K562 (cell line): ENCODE data around the gene MYO1D. TPM values are rescaled to one million over a fixed set of nuclear protein-coding genes. Genes with fewer than 3 reads are reported as not detected.

Experiments
- ATAC-seq: fragments of 200-7000 bp; cut with Tn5 transposase; 3 replicates; pipeline ENCODE4 v1.9.1; 2020; ENCODE audit warnings: moderate library complexity
- BruUV-seq: library from RNA; stranded (reverse); fragments of 400-500 nt; replicated peaks from 2 replicates; lab custom pipeline; 2021; lab: Mats Ljungman, UMichigan
- CTCF ChIA-PET: fragments of 300-600 bp; formaldehyde crosslinking; extraction: SDS; loops from one replicate; lab custom pipeline; 2021; ENCODE audit warnings: low intra/inter-chr PET ratio; lab: Yijun Ruan, JAX
- POLR2A ChIA-PET: fragments of 300-600, 350-650 bp; sonication (Branson Sonifier 250); formaldehyde crosslinking; extraction: SDS; loops from one replicate; lab custom pipeline; 2021; ENCODE audit warnings: antibody characterized with exemption, inconsistent platforms; lab: Yijun Ruan, JAX
- DNase-seq, 4 experiments: peaks; one replicate each; pipeline versions ENCODE4 v3.0.0 to v3.0.0-alpha.2; 2011 to 2018; ENCODE audit warnings: low spot score in 3 of 4, mixed read lengths in 3 of 4; ENCODE audit errors: extremely low read depth in 1 of 4
- FAIRE-seq: peaks from 2 replicates; lab custom pipeline; 2011; peaks lifted over from hg19 to GRCh38; lab: Jason Lieb, UNC
- H2AFZ ChIP-seq: 2 replicates; pipeline ENCODE4 v1.6.0; 2011; ENCODE audit warnings: low read depth, low read length, control low read depth, inconsistent platforms
- H3K27ac ChIP-seq: fragments of 200-600 bp; 3 replicates; pipeline ENCODE4 v1.8.0; 2011; ENCODE audit warnings: low read depth, mild to moderate bottlenecking, control low read depth, inconsistent platforms, low read length, moderate library complexity, mixed read lengths; ENCODE audit errors: extremely low read depth
- H3K27me3 ChIP-seq, 2 experiments: fragments of 300-600 bp in 1 of 2; 2 replicates in 1 of 2; 3 replicates in 1 of 2; pipeline versions ENCODE4 v1.6.0 to v1.8.0; 2011; ENCODE audit warnings: inconsistent platforms in 2 of 2, low read length in 2 of 2, mild to moderate bottlenecking in 1 of 2, mixed read lengths in 1 of 2, moderate library complexity in 1 of 2; ENCODE audit not compliant: control insufficient read depth in 2 of 2, insufficient read depth in 2 of 2
- H3K36me3 ChIP-seq: fragments of 300-600 bp; 3 replicates; pipeline ENCODE4 v1.8.0; 2011; ENCODE audit warnings: mild to moderate bottlenecking, low read length, inconsistent platforms; ENCODE audit not compliant: control insufficient read depth, insufficient read depth
- H3K4me1 ChIP-seq, 2 experiments: fragments of 200-600 bp in 1 of 2; replicated peaks in 1 of 2; 2 replicates in 1 of 2; 3 replicates in 1 of 2; pipeline versions ENCODE4 v1.5.1 to v1.8.0; 2011; ENCODE audit warnings: inconsistent platforms in 2 of 2, low read length in 2 of 2, mild to moderate bottlenecking in 1 of 2, mixed read lengths in 1 of 2, moderate library complexity in 1 of 2; ENCODE audit not compliant: control insufficient read depth in 2 of 2, insufficient read depth in 2 of 2
- H3K4me2 ChIP-seq: 2 replicates; pipeline ENCODE4 v1.6.1; 2011; ENCODE audit warnings: low read length, control low read depth, inconsistent platforms, mixed read lengths; ENCODE audit not compliant: insufficient read depth
- H3K4me3 ChIP-seq: fragments of 200-600 bp; sonication (generic), shearing (Covaris generic); 2 replicates; pipeline ENCODE4 v1.5.1; 2016; ENCODE audit warnings: control low read depth, inconsistent platforms
- H3K79me2 ChIP-seq: fragments of 200-600 bp; 3 replicates; pipeline ENCODE4 v1.8.0; 2011; ENCODE audit warnings: low read length, inconsistent platforms; ENCODE audit not compliant: control insufficient read depth, insufficient read depth
- H3K9ac ChIP-seq, 2 experiments: 2 replicates each; pipeline versions ENCODE4 v1.6.0 to v1.6.1; 2011; ENCODE audit warnings: low read depth in 2 of 2, low read length in 2 of 2, control low read depth in 1 of 2, inconsistent platforms in 1 of 2, mild to moderate bottlenecking in 1 of 2, mixed read lengths in 1 of 2; ENCODE audit not compliant: insufficient read depth in 1 of 2
- H3K9me1 ChIP-seq: one replicate; pipeline ENCODE4 v1.6.0; 2011; ENCODE audit warnings: inconsistent platforms, mild to moderate bottlenecking, low read length, moderate library complexity; ENCODE audit not compliant: control insufficient read depth, insufficient read depth
- H3K9me3 ChIP-seq: replicated peaks from 2 replicates; pipeline ENCODE4 v1.5.1; 2011; ENCODE audit warnings: low read depth, low read length, inconsistent platforms; ENCODE audit not compliant: control insufficient read depth, insufficient read depth
- H4K20me1 ChIP-seq: replicated peaks from 2 replicates; pipeline ENCODE4 v1.6.1; 2011; ENCODE audit warnings: low read length, inconsistent platforms, mixed read lengths; ENCODE audit not compliant: control insufficient read depth, insufficient read depth
- KDM4B ChIP-seq, 2 experiments: fragments of 450-650 bp in 1 of 2; sonication (generic) in 1 of 2; IDR thresholded peaks; 2 replicates each; pipeline ENCODE4 v1.6.1; 2016 to 2017; ENCODE audit warnings: borderline replicate concordance in 2 of 2, antibody characterized with exemption in 1 of 2, low read depth in 1 of 2, mild to moderate bottlenecking in 1 of 2
- MEF2A ChIP-seq: IDR thresholded peaks from 2 replicates; pipeline ENCODE4 v1.6.1; 2011; ENCODE audit warnings: low read depth, mild to moderate bottlenecking, low read length, moderate library complexity; ENCODE audit not compliant: control insufficient read depth
- ZNF143 ChIP-seq: sonication (generic); formaldehyde crosslinking; IDR thresholded peaks from 2 replicates; pipeline ENCODE4 v1.9.0; 2022; ENCODE audit warnings: mild to moderate bottlenecking, missing genetic modification reagents
- ZNF184 ChIP-seq: sonication (generic); formaldehyde crosslinking; IDR thresholded peaks from 2 replicates; pipeline ENCODE4 v1.5.0; 2020; ENCODE audit warnings: missing genetic modification reagents
- ZNF431 ChIP-seq: sonication (generic); formaldehyde crosslinking; IDR thresholded peaks from 2 replicates; pipeline ENCODE4 v1.8.0; 2022; ENCODE audit warnings: mild to moderate bottlenecking, missing genetic modification reagents
- ZNF507 ChIP-seq: conservative IDR thresholded peaks from 2 replicates; pipeline ENCODE4 v1.6.1; 2017; ENCODE audit warnings: missing genetic modification characterization, missing compliant biosample characterization
- WGBS: fragments of 100-300 bp; shearing (Covaris generic); methylation state at CpG from one replicate; pipeline ENCODE4 v1.1.6; 2016; ENCODE audit warnings: low coverage, mixed read lengths; ENCODE audit not compliant: insufficient coverage; ENCODE audit errors: missing lambda C conversion rate; 5-methylcytosine and 5-hydroxymethylcytosine counted together
- in situ Hi-C: fragments of 300-500 bp; cut with MboI; formaldehyde crosslinking; loops from 4 replicates; pipeline ENCODE4 v1.15.0; 2018; ENCODE audit warnings: inconsistent platforms, mixed read lengths
- intact Hi-C: fragments of 100-400 bp; cut with micrococcal nuclease; formaldehyde crosslinking; loops from 2 replicates; pipeline ENCODE4 v1.14.2; 2022
- polyA plus RNA-seq, 8 experiments: library from polyadenylated mRNA; depleted of rRNA in 4 of 8; stranded (reverse) in 5 of 8; unstranded in 3 of 8; fragments of >200 nt; fragmentation: Nextera tagmentation in 2 of 8; fragmentation: Illumina TruSeq in 1 of 8; extraction: Ambion mirVana in 2 of 8; extraction: Trizol in 1 of 8; gene quantifications; 2 replicates each; pipeline versions ENCODE4 v1.2.1 to v1.2.3, GENCODE V29; 2011 to 2014; ENCODE audit warnings: inconsistent platforms in 1 of 8, missing spikeins in 1 of 8
- total RNA-seq, 7 experiments: library from RNA; depleted of rRNA in 6 of 7; stranded (reverse); fragments of >200 nt in 6 of 7; fragmentation: Illumina TruSeq in 2 of 7; extraction: Trizol in 2 of 7; gene quantifications; 2 replicates each; pipeline versions ENCODE4 v1.2.1 to v1.2.3, GENCODE V29; 2011 to 2021; ENCODE audit warnings: low replicate concordance in 1 of 7
- TF ChIP-seq, protein P1 (sequence below): fragments of 200-600 bp; sonication (generic); IDR thresholded peaks from one replicate; pipeline ENCODE4 v1.6.1; 2012; ENCODE audit warnings: mild to moderate bottlenecking, low read depth, low read length, inconsistent platforms

The MYO1D gene
- total and polyA plus RNA-seq, 9 of the 15 experiments (the other 6 are each of a cell fraction or from before 2014, with no cell fraction given) = 2.1 to 71.2 (median 45.4) TPM

DNA sequence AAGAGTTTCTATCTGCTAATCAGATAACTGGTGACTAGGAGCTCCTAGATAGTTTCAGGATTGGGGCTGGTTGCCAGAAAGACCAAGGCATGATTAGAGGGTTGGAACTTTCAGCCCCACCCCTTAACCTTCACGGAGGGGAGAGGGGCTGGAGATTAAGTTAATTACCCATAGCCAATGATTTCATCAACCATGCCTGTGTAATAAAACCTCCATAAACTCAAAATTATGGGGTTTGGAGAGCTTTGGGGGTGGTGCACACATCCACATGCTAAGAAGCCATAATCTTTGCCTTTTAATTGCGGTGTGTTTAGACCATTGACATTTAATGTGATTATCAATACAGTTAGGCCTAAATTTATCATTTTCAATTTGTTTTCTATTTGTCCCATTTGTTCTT lies 228.5 kb downstream of the MYO1D start:
- Histone ChIP-seq H3K9me1 (no peaks in the 10 kb centered on the region), H3K36me3 (peaks cover 32% of the 10 kb centered on the region), H3K9me3 (no peaks in the 10 kb centered on the region; the same call in 1 of the 2 replicates), H3K27ac (no peak overlapping the region), H3K9ac (no peak overlapping the region), H3K4me3 (no peak overlapping the region), H3K4me1 (no peaks in the 10 kb centered on the region), H4K20me1 (no peaks in the 10 kb centered on the region), H3K4me2 (no peak overlapping the region), H3K79me2 (no peaks in the 10 kb centered on the region), H2AFZ (no peak overlapping the region), H3K27me3 (no peaks in the 10 kb centered on the region)
- in situ Hi-C loops = no loop called here
- FAIRE-seq (no peak), ATAC-seq (no peak), DNase-seq (no peak)
- CTCF ChIA-PET = no interaction called here
- POLR2A ChIA-PET = no interaction called here
- BruUV-seq = no TSS peak
- TF ChIP-seq ZNF507 (tag) (peak; percentile 65), MEF2A (no peak), ZNF143 (CRISPR knock-in tag) (no peak), ZNF431 (CRISPR knock-in tag) (no peak), ZNF184 (CRISPR knock-in tag) (no peak), KDM4B (IDR thresholded peaks at IDR 0.05; ENCODE audit: borderline replicate concordance in 2 of 2, low read depth in 1 of 2) (no peak)
- TF ChIP-seq, protein P1, sequence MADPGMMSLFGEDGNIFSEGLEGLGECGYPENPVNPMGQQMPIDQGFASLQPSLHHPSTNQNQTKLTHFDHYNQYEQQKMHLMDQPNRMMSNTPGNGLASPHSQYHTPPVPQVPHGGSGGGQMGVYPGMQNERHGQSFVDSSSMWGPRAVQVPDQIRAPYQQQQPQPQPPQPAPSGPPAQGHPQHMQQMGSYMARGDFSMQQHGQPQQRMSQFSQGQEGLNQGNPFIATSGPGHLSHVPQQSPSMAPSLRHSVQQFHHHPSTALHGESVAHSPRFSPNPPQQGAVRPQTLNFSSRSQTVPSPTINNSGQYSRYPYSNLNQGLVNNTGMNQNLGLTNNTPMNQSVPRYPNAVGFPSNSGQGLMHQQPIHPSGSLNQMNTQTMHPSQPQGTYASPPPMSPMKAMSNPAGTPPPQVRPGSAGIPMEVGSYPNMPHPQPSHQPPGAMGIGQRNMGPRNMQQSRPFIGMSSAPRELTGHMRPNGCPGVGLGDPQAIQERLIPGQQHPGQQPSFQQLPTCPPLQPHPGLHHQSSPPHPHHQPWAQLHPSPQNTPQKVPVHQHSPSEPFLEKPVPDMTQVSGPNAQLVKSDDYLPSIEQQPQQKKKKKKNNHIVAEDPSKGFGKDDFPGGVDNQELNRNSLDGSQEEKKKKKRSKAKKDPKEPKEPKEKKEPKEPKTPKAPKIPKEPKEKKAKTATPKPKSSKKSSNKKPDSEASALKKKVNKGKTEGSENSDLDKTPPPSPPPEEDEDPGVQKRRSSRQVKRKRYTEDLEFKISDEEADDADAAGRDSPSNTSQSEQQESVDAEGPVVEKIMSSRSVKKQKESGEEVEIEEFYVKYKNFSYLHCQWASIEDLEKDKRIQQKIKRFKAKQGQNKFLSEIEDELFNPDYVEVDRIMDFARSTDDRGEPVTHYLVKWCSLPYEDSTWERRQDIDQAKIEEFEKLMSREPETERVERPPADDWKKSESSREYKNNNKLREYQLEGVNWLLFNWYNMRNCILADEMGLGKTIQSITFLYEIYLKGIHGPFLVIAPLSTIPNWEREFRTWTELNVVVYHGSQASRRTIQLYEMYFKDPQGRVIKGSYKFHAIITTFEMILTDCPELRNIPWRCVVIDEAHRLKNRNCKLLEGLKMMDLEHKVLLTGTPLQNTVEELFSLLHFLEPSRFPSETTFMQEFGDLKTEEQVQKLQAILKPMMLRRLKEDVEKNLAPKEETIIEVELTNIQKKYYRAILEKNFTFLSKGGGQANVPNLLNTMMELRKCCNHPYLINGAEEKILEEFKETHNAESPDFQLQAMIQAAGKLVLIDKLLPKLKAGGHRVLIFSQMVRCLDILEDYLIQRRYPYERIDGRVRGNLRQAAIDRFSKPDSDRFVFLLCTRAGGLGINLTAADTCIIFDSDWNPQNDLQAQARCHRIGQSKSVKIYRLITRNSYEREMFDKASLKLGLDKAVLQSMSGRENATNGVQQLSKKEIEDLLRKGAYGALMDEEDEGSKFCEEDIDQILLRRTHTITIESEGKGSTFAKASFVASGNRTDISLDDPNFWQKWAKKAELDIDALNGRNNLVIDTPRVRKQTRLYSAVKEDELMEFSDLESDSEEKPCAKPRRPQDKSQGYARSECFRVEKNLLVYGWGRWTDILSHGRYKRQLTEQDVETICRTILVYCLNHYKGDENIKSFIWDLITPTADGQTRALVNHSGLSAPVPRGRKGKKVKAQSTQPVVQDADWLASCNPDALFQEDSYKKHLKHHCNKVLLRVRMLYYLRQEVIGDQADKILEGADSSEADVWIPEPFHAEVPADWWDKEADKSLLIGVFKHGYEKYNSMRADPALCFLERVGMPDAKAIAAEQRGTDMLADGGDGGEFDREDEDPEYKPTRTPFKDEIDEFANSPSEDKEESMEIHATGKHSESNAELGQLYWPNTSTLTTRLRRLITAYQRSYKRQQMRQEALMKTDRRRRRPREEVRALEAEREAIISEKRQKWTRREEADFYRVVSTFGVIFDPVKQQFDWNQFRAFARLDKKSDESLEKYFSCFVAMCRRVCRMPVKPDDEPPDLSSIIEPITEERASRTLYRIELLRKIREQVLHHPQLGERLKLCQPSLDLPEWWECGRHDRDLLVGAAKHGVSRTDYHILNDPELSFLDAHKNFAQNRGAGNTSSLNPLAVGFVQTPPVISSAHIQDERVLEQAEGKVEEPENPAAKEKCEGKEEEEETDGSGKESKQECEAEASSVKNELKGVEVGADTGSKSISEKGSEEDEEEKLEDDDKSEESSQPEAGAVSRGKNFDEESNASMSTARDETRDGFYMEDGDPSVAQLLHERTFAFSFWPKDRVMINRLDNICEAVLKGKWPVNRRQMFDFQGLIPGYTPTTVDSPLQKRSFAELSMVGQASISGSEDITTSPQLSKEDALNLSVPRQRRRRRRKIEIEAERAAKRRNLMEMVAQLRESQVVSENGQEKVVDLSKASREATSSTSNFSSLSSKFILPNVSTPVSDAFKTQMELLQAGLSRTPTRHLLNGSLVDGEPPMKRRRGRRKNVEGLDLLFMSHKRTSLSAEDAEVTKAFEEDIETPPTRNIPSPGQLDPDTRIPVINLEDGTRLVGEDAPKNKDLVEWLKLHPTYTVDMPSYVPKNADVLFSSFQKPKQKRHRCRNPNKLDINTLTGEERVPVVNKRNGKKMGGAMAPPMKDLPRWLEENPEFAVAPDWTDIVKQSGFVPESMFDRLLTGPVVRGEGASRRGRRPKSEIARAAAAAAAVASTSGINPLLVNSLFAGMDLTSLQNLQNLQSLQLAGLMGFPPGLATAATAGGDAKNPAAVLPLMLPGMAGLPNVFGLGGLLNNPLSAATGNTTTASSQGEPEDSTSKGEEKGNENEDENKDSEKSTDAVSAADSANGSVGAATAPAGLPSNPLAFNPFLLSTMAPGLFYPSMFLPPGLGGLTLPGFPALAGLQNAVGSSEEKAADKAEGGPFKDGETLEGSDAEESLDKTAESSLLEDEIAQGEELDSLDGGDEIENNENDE = no peak
- WGBS = 64% methylated on average over 2 of the region's 2 CpGs
- intact Hi-C loops = no loop called here
